Activated naive CD4-positive, alpha-beta T cell treated with Interleukin-2 at 50 U/mL for 16 hours (primary cell): ENCODE measurements around the gene SLC38A8.

Experiments
- DNase-seq: peaks from one replicate; pipeline ENCODE4 v3.0.0-alpha.2; 2020

Gene SLC38A8

DNA sequence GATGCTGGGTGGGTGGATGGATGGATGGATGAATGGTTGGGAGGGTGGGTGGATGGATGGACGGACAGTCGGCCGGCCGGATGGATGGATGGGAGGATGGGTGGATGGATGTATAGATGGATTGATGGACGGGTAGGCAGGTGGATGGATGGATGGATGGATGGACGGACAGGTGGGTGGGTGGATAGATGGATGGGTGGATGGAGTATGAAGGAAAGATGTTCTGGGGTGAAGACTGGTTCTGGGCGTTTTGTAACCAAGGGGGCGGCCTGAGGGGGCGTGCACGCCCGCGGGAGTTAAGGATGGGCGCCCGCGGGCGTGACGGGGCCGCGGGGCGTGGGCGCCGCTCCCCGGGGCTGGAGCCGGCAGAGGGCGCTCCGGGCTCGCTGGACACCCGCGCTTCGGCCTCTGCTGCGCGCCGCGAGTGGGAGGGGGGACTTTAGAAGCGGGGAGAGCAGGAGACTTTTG, 74.7 kb downstream of the SLC38A8 start, which contains the start of gene NECAB2:
Gene NECAB2, plus strand, starts transcription at position 407 of the 468 bp plus-strand sequence. CDS start 405 bp downstream, outside the sequence.
- no peak for DNase-seq

DNA sequence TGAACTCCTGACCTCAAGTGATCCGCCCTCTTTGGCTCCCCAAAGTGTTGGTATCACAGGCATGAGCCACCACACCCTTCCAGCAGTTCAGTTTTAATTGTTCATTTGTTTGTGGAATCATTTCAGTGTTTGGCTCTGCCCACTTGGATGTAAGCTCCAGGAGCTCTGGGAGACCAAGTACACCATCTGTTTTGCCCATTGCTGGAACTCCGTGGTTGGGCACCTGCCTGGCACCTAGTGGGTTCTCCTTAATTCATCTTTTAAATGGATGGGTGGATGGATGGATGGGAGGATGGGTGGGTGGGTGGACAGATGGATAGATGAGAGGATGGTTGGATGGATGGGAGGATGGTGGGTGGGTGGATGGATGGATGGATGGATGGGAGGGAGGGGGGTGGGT, 75.5 kb downstream of the SLC38A8 start:
- no peak for DNase-seq

DNA sequence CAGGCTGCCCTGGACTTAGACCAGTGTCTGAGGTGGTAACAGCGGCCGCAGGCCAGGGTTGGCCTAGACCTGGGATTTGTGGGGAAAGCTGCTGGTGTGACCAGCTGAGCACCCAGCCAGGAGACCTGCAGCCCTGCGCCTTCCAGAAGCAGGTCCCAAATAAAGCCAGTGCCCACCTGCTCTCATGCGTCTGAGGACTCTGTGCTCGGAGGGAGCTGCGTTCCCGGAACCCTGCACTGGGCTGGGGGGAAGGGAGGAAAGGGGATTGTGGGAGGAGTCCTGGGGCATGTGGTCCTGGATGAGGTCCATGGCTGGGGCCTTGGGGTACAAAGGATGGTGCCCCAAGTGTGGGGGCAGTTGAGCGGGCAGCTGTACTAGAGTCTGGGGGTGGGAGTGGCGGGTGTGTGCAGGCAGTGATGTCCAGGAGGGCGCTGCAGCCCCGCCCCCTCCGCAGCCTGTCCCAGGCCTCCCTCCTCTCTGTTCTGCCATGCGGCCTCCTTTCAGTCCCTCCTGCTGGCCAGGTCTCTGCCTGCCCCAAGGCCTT, 76.4 kb downstream of the SLC38A8 start:
- no peak for DNase-seq

DNA sequence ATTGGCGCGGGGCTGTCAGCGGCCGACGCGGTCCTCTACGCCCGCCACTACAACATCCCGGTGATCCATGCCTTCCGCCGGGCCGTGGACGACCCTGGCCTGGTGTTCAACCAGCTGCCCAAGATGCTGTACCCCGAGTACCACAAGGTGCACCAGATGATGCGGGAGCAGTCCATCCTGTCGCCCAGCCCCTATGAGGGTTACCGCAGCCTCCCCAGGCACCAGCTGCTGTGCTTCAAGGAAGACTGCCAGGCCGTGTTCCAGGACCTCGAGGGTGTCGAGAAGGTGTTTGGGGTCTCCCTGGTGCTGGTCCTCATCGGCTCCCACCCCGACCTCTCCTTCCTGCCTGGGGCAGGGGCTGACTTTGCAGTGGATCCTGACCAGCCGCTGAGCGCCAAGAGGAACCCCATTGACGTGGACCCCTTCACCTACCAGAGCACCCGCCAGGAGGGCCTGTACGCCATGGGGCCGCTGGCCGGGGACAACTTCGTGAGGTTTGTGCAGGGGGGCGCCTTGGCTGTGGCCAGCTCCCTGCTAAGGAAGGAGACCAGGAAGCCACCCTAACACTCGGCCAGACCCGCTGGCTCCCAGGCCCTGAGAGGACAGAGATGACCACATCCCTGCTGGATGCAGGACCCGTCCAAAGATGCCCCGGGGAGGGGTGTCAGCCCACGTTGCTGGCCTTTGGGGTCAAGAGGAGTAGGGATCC, 77.0 kb downstream of the SLC38A8 start:
- DNase-seq = no peak

DNA sequence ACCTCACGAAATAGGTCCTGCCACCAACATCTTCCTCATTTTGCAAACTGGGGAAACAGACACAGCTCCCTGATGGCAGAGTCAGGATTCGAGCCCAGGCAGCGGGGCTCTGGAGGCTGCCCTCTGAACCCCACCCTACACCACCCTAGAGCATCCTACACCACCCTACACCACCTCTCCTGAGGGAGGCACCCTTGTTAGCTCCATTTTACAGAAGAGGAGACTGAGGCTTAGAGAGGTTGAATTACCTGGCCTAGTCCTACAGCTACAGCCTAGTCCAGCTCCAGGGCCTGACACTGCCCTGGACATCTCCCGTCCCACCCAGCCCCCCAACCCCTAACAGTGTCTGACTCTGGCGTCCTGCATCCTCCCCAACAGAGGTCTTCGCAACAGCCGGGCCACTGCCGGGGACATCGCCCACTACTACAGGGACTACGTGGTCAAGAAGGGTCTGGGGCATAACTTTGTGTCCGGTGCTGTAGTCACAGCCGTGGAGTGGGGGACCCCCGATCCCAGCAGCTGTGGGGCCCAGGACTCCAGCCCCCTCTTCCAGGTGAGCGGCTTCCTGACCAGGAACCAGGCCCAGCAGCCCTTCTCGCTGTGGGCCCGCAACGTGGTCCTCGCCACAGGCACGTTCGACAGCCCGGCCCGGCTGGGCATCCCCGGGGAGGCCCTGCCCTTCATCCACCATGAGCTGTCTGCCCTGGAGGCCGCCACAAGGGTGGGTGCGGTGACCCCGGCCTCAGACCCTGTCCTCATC, 77.7 kb downstream of the SLC38A8 start:
- no peak for DNase-seq

DNA sequence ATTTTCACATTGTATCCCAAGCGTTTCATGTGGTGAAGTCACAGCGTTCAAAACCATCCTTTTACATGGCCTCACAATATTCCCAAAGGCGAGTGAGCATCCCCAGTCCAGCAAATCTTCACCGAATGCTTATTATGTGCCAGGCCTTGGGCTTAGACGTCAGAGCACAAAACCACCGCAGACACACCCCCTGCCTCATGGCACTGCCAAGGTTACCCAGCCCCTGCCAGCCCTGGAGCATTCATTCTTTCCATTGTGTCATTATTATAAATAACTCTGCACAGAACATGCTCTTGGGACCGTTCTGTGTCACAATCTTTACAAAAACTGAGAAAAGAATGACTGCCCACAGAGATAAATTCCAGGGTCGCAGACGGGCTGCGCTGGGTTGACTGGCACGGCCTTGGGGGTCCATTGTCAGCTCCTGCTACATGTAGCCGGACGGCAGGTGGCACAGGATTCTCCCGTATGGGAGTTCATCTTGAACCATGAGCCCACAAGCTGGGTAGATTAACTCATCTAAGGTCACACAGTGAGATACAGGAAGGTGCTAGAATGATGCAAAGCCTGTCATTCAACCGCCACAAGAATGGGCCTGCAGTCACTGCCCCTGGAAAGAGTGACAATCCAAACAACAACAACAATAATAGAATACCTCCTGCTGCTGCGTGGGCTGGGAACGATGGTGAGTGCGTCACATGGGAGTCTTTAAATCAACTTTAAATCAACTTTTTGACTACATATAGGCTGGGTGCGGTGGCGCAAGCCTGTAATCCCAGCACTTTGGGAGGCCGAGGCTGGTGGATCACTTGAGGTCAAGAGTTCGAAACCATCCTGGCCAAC, 79.1 kb downstream of the SLC38A8 start:
- DNase-seq = no peak

DNA sequence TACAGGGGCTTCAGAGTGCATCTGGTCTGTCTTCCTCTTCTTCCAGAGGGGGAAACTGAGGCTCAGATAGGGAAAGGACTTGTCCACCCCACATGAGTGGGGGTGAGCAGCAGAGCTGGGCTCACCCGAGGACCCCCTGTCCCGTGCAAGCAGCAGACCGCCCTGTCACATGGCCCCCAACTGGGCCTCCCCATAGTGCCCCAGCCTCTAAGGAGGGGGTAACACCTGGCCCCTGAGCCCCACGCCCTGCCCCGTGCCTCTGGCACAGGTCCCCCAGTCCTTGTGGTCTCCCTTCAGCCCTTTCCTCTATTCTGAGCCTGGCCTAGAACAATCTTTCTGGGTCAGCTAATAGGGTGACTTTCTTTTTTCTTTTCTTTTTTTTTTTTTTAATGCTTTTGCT, 81.0 kb downstream of the SLC38A8 start:
- no peak for DNase-seq

DNA sequence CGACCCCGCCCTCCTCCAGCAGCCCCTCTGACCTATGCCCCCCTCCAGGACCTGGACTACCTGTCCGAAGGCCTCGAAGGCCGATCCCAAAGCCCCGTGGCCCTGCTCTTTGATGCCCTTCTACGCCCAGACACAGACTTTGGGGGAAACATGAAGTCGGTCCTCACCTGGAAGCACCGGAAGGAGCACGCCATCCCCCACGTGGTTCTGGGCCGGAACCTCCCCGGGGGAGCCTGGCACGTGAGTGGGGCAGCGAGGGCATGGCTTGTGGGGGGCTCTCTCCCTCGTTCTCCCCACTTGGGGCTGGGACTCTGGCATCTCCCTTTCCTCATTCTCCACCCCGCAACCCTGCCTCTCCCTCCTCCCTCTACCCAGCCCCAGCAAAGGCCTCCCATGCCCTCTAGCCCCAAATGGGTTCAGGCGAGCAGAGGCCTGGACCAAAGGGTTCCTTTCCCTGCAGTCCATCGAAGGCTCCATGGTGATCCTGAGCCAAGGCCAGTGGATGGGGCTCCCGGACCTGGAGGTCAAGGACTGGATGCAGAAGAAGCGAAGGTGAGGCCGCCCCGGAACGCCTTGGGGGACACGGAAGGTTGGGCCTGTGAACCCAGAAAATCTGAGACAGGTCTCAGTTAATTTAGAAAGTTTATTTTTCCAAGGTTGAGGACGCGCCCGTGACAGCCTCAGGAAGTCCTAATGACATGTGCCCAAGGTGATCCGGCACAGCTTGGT, 81.9 kb downstream of the SLC38A8 start:
- no peak for DNase-seq
